SU-DHL-6 (cell line): ENCODE measurements around the gene FAM209A.
"Not testable (repeated sequence)": the region's sequence is repeated elsewhere in the genome, so short reads cannot be mapped to it uniquely, and the experiment has no call there.

Experiments
- H2AFZ ChIP-seq: fragments of 200-600 bp; sonication (generic); 2 replicates; pipeline ENCODE4 v1.6.1; 2014; ENCODE audit warnings: low read depth, mild to moderate bottlenecking, moderate library complexity, mixed read lengths, antibody characterized with exemption, low read length; ENCODE audit not compliant: severe bottlenecking
- H3F3A ChIP-seq: fragments of 200-600 bp; shearing (Covaris generic); 2 replicates; pipeline ENCODE4 v1.6.0; 2016; ENCODE audit warnings: antibody characterized with exemption, mild to moderate bottlenecking; ENCODE audit not compliant: insufficient read depth
- H3K27ac ChIP-seq: fragments of 200-600 bp; sonication (generic); 2 replicates; pipeline ENCODE4 v1.5.1; 2016; ENCODE audit warnings: low read depth, mild to moderate bottlenecking, low read length, moderate library complexity, mixed read lengths
- H3K27me3 ChIP-seq: fragments of 200-600 bp; sonication (generic), shearing (Covaris generic); 2 replicates; pipeline ENCODE4 v1.6.0; 2014; ENCODE audit warnings: mild to moderate bottlenecking, low read length
- H3K36me3 ChIP-seq: fragments of 200-600 bp; sonication (generic); 2 replicates; pipeline ENCODE4 v1.6.1; 2014; ENCODE audit warnings: mild to moderate bottlenecking, low read length, mixed read lengths
- H3K4me2 ChIP-seq: fragments of 300-600, 200-600 bp; shearing (Covaris generic), sonication (generic); 2 replicates; pipeline ENCODE4 v1.6.0; 2014; ENCODE audit warnings: low read length, low read depth, mild to moderate bottlenecking; ENCODE audit not compliant: poor library complexity, severe bottlenecking
- H3K4me3 ChIP-seq: fragments of 200-600 bp; sonication (generic); 2 replicates; pipeline ENCODE4 v1.5.1; 2014; ENCODE audit warnings: antibody characterized with exemption, low read length, mild to moderate bottlenecking, mixed read lengths; ENCODE audit not compliant: insufficient read depth, poor library complexity, severe bottlenecking
- H3K79me2 ChIP-seq: fragments of 200-600 bp; sonication (generic); 2 replicates; pipeline ENCODE4 v1.6.1; 2014; ENCODE audit warnings: mild to moderate bottlenecking, low read length, moderate library complexity; ENCODE audit not compliant: insufficient read depth
- H3K9ac ChIP-seq: fragments of 200-600 bp; sonication (generic); 2 replicates; pipeline ENCODE4 v1.7.0; 2014; ENCODE audit warnings: mild to moderate bottlenecking, low read length
- H3K9me2 ChIP-seq: fragments of 200-600 bp; sonication (generic); replicated peaks from 2 replicates; pipeline ENCODE4 v1.6.1; 2014; ENCODE audit warnings: low read length; ENCODE audit not compliant: insufficient read depth
- H3K9me3 ChIP-seq: fragments of 200-600 bp; sonication (generic); 2 replicates; pipeline ENCODE4 v1.6.1; 2014; ENCODE audit warnings: low read length, mixed read lengths; ENCODE audit not compliant: insufficient read depth
- H4K20me1 ChIP-seq: fragments of 200-600 bp; sonication (generic); 2 replicates; pipeline ENCODE4 v1.6.1; 2014; ENCODE audit warnings: low read depth, mild to moderate bottlenecking, antibody characterized with exemption, low read length, moderate library complexity, mixed read lengths
- EZH2phosphoT487 ChIP-seq: fragments of 200-600 bp; sonication (generic), shearing (Covaris generic); conservative IDR thresholded peaks from 2 replicates; pipeline ENCODE4 v1.6.1; 2018; ENCODE audit warnings: mild to moderate bottlenecking, antibody characterized with exemption, low read length, moderate library complexity, mixed read lengths
- TF ChIP-seq, protein P1 (sequence below): fragments of 200-600 bp; sonication (generic); IDR thresholded peaks from one replicate; pipeline ENCODE4 v1.5.1; 2017; ENCODE audit warnings: antibody characterized with exemption, mild to moderate bottlenecking, low read length, moderate library complexity; ENCODE audit not compliant: insufficient read depth, poor library complexity, severe bottlenecking

The FAM209A gene

DNA sequence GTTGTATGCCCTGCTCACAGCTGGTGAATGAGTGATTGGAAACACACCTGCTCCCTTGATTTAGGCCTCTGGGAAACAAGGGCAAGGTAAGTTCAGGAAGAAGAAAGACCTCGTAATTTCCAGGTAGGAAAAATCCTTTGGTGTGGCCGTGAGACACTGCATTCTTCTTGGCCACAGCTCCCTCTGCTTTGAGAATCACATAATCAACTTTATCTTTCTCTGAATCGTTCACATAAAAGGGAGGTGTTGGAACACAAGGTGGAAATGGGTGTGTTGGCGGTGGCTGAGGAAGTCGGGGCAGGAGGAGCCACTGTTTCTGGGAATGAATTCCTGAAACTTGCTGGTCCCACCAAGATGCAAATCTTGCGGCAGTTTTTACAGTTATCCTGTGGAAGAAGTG lies 34.4 kb downstream of the FAM209A start:
- H3K79me2 ChIP-seq, result no peaks in the 10 kb centered on the region
- no peak for TF ChIP-seq EZH2phosphoT487
- TF ChIP-seq, protein P1, sequence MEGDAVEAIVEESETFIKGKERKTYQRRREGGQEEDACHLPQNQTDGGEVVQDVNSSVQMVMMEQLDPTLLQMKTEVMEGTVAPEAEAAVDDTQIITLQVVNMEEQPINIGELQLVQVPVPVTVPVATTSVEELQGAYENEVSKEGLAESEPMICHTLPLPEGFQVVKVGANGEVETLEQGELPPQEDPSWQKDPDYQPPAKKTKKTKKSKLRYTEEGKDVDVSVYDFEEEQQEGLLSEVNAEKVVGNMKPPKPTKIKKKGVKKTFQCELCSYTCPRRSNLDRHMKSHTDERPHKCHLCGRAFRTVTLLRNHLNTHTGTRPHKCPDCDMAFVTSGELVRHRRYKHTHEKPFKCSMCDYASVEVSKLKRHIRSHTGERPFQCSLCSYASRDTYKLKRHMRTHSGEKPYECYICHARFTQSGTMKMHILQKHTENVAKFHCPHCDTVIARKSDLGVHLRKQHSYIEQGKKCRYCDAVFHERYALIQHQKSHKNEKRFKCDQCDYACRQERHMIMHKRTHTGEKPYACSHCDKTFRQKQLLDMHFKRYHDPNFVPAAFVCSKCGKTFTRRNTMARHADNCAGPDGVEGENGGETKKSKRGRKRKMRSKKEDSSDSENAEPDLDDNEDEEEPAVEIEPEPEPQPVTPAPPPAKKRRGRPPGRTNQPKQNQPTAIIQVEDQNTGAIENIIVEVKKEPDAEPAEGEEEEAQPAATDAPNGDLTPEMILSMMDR, result no peak
- H3K9me3 ChIP-seq, result no peaks in the 10 kb centered on the region
- no peaks in the 10 kb centered on the region for H4K20me1 ChIP-seq
- no peaks in the 10 kb centered on the region for H3K36me3 ChIP-seq
- H3K27ac ChIP-seq, result no peak overlapping the region
- no peak overlapping the region for H3K4me2 ChIP-seq
- H2AFZ ChIP-seq, result no peak overlapping the region
- no peak overlapping the region for H3K9ac ChIP-seq
- no peaks in the 10 kb centered on the region for H3F3A ChIP-seq
- H3K9me2 ChIP-seq, result no peaks in the 10 kb centered on the region
- H3K4me3 ChIP-seq, result no peak overlapping the region
- H3K27me3 ChIP-seq, result no peaks in the 10 kb centered on the region

- H3K27me3 ChIP-seq, H3K79me2 ChIP-seq, H3K9me2 ChIP-seq, H3K9ac ChIP-seq, H3K4me3 ChIP-seq, H2AFZ ChIP-seq, H3K27ac ChIP-seq, H3K4me2 ChIP-seq, H3K36me3 ChIP-seq, H3K9me3 ChIP-seq, H3F3A ChIP-seq, H4K20me1 ChIP-seq: not testable (repeated sequence)
Measured at GRCh38 chr20:56564526-56564925, 40.0 kb downstream of the FAM209A start.

DNA sequence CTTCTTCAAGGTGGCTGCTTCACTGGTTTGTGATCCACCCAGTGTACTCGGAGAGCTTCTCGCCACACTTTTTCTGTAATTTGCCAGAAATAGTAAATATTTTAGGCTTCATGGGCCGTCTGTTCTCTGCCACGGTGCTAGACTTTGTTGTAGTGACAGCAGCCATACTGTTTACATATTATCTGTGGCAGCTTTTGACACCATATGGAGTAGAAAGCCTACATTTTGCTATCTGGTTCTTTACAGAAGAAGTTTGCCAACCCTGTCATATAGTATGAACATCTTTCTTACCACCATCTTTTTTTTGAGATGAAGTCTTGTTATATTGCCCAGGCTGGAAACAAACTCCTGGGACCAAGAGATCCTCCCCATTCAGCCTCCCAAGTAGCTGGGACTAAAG lies 41.0 kb downstream of the FAM209A start:
- TF ChIP-seq, protein P1, result no peak
- TF ChIP-seq EZH2phosphoT487, result no peak
- no peaks in the 10 kb centered on the region for H3K9me3 ChIP-seq
- no peak overlapping the region for H3K9ac ChIP-seq
- H3K79me2 ChIP-seq, result no peaks in the 10 kb centered on the region
- no peak overlapping the region for H3K4me2 ChIP-seq
- no peak overlapping the region for H2AFZ ChIP-seq
- H3K4me3 ChIP-seq, result no peak overlapping the region
- no peaks in the 10 kb centered on the region for H4K20me1 ChIP-seq
- no peaks in the 10 kb centered on the region for H3K9me2 ChIP-seq
- no peaks in the 10 kb centered on the region for H3K36me3 ChIP-seq
- no peaks in the 10 kb centered on the region for H3F3A ChIP-seq
- H3K27ac ChIP-seq, result no peak overlapping the region
- H3K27me3 ChIP-seq, result no peaks in the 10 kb centered on the region

- TF ChIP-seq, protein P1, result no peak
- TF ChIP-seq EZH2phosphoT487, result no peak
- Histone ChIP-seq H3K36me3 (no peaks in the 10 kb centered on the region), H3F3A (no peaks in the 10 kb centered on the region), H3K79me2 (no peaks in the 10 kb centered on the region), H3K9ac (no peak overlapping the region), H3K27ac (no peak overlapping the region), H4K20me1 (no peaks in the 10 kb centered on the region), H3K9me3 (no peaks in the 10 kb centered on the region), H3K4me3 (no peak overlapping the region), H3K4me2 (no peak overlapping the region), H2AFZ (no peak overlapping the region), H3K9me2 (no peaks in the 10 kb centered on the region), H3K27me3 (no peaks in the 10 kb centered on the region)
Measured at GRCh38 chr20:56566621-56567020, 42.1 kb downstream of the FAM209A start.
